Smooth muscle cell (in vitro differentiated cells): Measurements from ENCODE around the gene SLCO2A1. TPM values are rescaled to one million over a fixed set of nuclear protein-coding genes. Genes with fewer than 3 reads are reported as not detected.

ENCODE experiments used
- DNase-seq: peaks from one replicate; lab custom pipeline; 2025; ENCODE audit not compliant: unreplicated experiment; lab: John Stamatoyannopoulos, UW
- H2AFZ ChIP-seq: fragments of 200-600 bp; sonication (generic); 2 replicates; pipeline ENCODE4 v1.6.0; 2016; ENCODE audit warnings: antibody characterized with exemption, low read depth, mild to moderate bottlenecking
- H3F3A ChIP-seq: fragments of 200-600 bp; sonication (generic); 2 replicates; pipeline ENCODE4 v1.6.0; 2017; ENCODE audit warnings: antibody characterized with exemption, low read depth
- H3K27ac ChIP-seq: fragments of 200-600 bp; sonication (generic); 2 replicates; pipeline ENCODE4 v1.5.1; 2016; ENCODE audit warnings: low read depth, mild to moderate bottlenecking
- H3K27me3 ChIP-seq: fragments of 200-600 bp; sonication (generic); 2 replicates; pipeline ENCODE4 v1.6.1; 2016; ENCODE audit warnings: low read depth, mild to moderate bottlenecking
- H3K36me3 ChIP-seq: fragments of 200-600 bp; sonication (generic); 2 replicates; pipeline ENCODE4 v1.5.1; 2016; ENCODE audit warnings: low read depth
- H3K4me1 ChIP-seq: fragments of 200-600 bp; sonication (generic); 2 replicates; pipeline ENCODE4 v1.5.1; 2016; ENCODE audit warnings: low read depth
- H3K4me2 ChIP-seq: fragments of 200-600 bp; sonication (generic); 2 replicates; pipeline ENCODE4 v1.6.0; 2016; ENCODE audit warnings: mild to moderate bottlenecking
- H3K4me3 ChIP-seq: fragments of 200-600 bp; sonication (generic); 2 replicates; pipeline ENCODE4 v1.5.1; 2016; ENCODE audit warnings: mild to moderate bottlenecking
- H3K79me2 ChIP-seq: fragments of 200-600 bp; sonication (generic); 2 replicates; pipeline ENCODE4 v1.6.0; 2016; ENCODE audit warnings: low read depth, mild to moderate bottlenecking
- H3K9ac ChIP-seq: fragments of 200-600 bp; sonication (generic); 2 replicates; pipeline ENCODE4 v1.6.0; 2016; ENCODE audit warnings: low read depth
- H3K9me3 ChIP-seq: fragments of 200-600 bp; sonication (generic); replicated peaks from 2 replicates; pipeline ENCODE4 v1.5.1; 2016; ENCODE audit warnings: low read depth
- H4K20me1 ChIP-seq: fragments of 200-600 bp; sonication (generic); 2 replicates; pipeline ENCODE4 v1.6.0; 2016; ENCODE audit warnings: low read depth
- CTCF ChIP-seq: fragments of 200-600 bp; sonication (generic); IDR thresholded peaks from 2 replicates; pipeline ENCODE4 v1.5.1; 2017; ENCODE audit warnings: borderline replicate concordance, mild to moderate bottlenecking, antibody characterized with exemption; ENCODE audit not compliant: insufficient read depth, poor library complexity, severe bottlenecking
- WGBS: methylation state at CpG from one replicate; pipeline ENCODE4 v1.1.7; 2016; ENCODE audit warnings: low lambda C conversion rate; 5-methylcytosine and 5-hydroxymethylcytosine counted together
- polyA plus RNA-seq: library from polyadenylated mRNA; unstranded; fragments of >200 nt; fragmentation: Nextera tagmentation; extraction: Ambion mirVana; gene quantifications from 2 replicates; pipeline ENCODE4 v1.2.1, GENCODE V29; 2016
- total RNA-seq: library from RNA; depleted of rRNA; stranded (reverse); fragments of >200 nt; gene quantifications from 2 replicates; pipeline ENCODE4 v1.2.3, GENCODE V29; 2014

The SLCO2A1 gene
- total RNA-seq, result 3.6 and 14.2 TPM in 2 replicates
- polyA plus RNA-seq, result 7.7 and 35.9 TPM in 2 replicates

GRCh38 chr3:134029734-134030378 lies at the start of gene SLCO2A1:
Gene SLCO2A1 (minus strand): TSS chr3:134029925. CDS start chr3:134029802, 123 bp downstream.
- no peak within 1 kb of the TSS for H3K27ac ChIP-seq
- H3K4me1 ChIP-seq, result peaks cover 3% of the 10 kb centered on the region
- DNase-seq, result no peak
- no peaks in the 10 kb centered on the region for H3K9me3 ChIP-seq
- TF ChIP-seq CTCF, result no peak
- H3K9ac ChIP-seq, result peak within 1 kb of the TSS; percentile 23
- H3F3A ChIP-seq, result no peaks in the 10 kb centered on the region
- H3K36me3 ChIP-seq, result no peaks in the 10 kb centered on the region
- peak within 1 kb of the TSS; percentile 87 for H3K4me2 ChIP-seq
- under 1% methylated on average over 30 of the region's 67 CpGs for WGBS
- H4K20me1 ChIP-seq, result no peaks in the 10 kb centered on the region
- peaks cover 22% of the 10 kb centered on the region for H3K27me3 ChIP-seq
- peak within 1 kb of the TSS; percentile 62 for H2AFZ ChIP-seq
- H3K4me3 ChIP-seq, result peak within 1 kb of the TSS; percentile 82
- H3K79me2 ChIP-seq, result no peaks in the 10 kb centered on the region

GRCh38 chr3:134079111-134079547 lies 49.4 kb upstream of the SLCO2A1 start:
- no peaks in the 10 kb centered on the region for H4K20me1 ChIP-seq
- no peak for DNase-seq
- no peaks in the 10 kb centered on the region for H3K36me3 ChIP-seq
- no peak overlapping the region for H3K9ac ChIP-seq
- H3K9me3 ChIP-seq, result peaks cover 4% of the 10 kb centered on the region
- no peaks in the 10 kb centered on the region for H3K4me1 ChIP-seq
- TF ChIP-seq CTCF, result no peak
- no peak overlapping the region for H3K4me2 ChIP-seq
- H3K79me2 ChIP-seq, result no peaks in the 10 kb centered on the region
- H2AFZ ChIP-seq, result no peak overlapping the region
- 81% methylated on average over 4 of the region's 4 CpGs for WGBS
- H3K27me3 ChIP-seq, result no peaks in the 10 kb centered on the region
- H3K27ac ChIP-seq, result no peak overlapping the region
- no peaks in the 10 kb centered on the region for H3F3A ChIP-seq
- H3K4me3 ChIP-seq, result no peak overlapping the region

GRCh38 chr3:134078169-134078831 lies 48.6 kb upstream of the SLCO2A1 start:
- no peaks in the 10 kb centered on the region for H3K79me2 ChIP-seq
- no peaks in the 10 kb centered on the region for H3F3A ChIP-seq
- WGBS, result 89% methylated on average over 8 of the region's 8 CpGs
- H3K36me3 ChIP-seq, result no peaks in the 10 kb centered on the region
- H3K4me3 ChIP-seq, result no peak overlapping the region
- H3K4me1 ChIP-seq, result no peaks in the 10 kb centered on the region
- H3K9ac ChIP-seq, result no peak overlapping the region
- peaks cover 4% of the 10 kb centered on the region for H3K9me3 ChIP-seq
- H3K27me3 ChIP-seq, result no peaks in the 10 kb centered on the region
- no peak overlapping the region for H3K27ac ChIP-seq
- no peak for TF ChIP-seq CTCF
- no peaks in the 10 kb centered on the region for H4K20me1 ChIP-seq
- no peak for DNase-seq
- no peak overlapping the region for H3K4me2 ChIP-seq
- no peak overlapping the region for H2AFZ ChIP-seq
